ENCODE results near the gene LECT2. TPM values are rescaled to one million over a fixed set of nuclear protein-coding genes. Genes with fewer than 3 reads are reported as not detected.

Gene LECT2
- total RNA-seq: not detected

GRCh38 chr5:135954899-135955298 is at the start of gene LECT2:
Gene LECT2 (minus strand): TSS chr5:135954983. CDS start chr5:135954833, 150 bp downstream.
- no peak for DNase-seq

- DNase-seq: no peak
Measured at GRCh38 chr5:136004436-136004835, 49.7 kb upstream of the LECT2 start.

GRCh38 chr5:136001466-136001981 is 46.7 kb upstream of the LECT2 start:
- DNase-seq: no peak

- no peak for DNase-seq
Measured at GRCh38 chr5:136000932-136001331, 46.1 kb upstream of the LECT2 start.

- no peak for DNase-seq
Measured at GRCh38 chr5:136000147-136000546, 45.4 kb upstream of the LECT2 start.

GRCh38 chr5:135999406-136000139 is 44.8 kb upstream of the LECT2 start:
- DNase-seq: no peak

GRCh38 chr5:135998889-135999288 is 44.1 kb upstream of the LECT2 start:
- no peak for DNase-seq

- no peak for DNase-seq
Measured at GRCh38 chr5:135997673-135998335, 43.0 kb upstream of the LECT2 start.

GRCh38 chr5:135996611-135997010 is 41.8 kb upstream of the LECT2 start:
- DNase-seq: no peak

- no peak for DNase-seq
Measured at GRCh38 chr5:135995976-135996375, 41.2 kb upstream of the LECT2 start.

GRCh38 chr5:135993880-135994636 is 39.3 kb upstream of the LECT2 start:
- no peak for DNase-seq

GRCh38 chr5:135993335-135993879 is 38.6 kb upstream of the LECT2 start:
- no peak for DNase-seq

GRCh38 chr5:135991429-135991828 is 36.6 kb upstream of the LECT2 start:
- DNase-seq: no peak

- DNase-seq: no peak
Measured at GRCh38 chr5:135990528-135991255, 35.9 kb upstream of the LECT2 start.

GRCh38 chr5:135989686-135990085 is 34.9 kb upstream of the LECT2 start:
- DNase-seq: no peak

- no peak for DNase-seq
Measured at GRCh38 chr5:135988546-135988945, 33.8 kb upstream of the LECT2 start.

- no peak for DNase-seq
Measured at GRCh38 chr5:135986891-135987401, 32.2 kb upstream of the LECT2 start.

- no peak for DNase-seq
Measured at GRCh38 chr5:135986401-135986800, 31.6 kb upstream of the LECT2 start.

GRCh38 chr5:135985951-135986350 is 31.2 kb upstream of the LECT2 start:
- no peak for DNase-seq

GRCh38 chr5:135980620-135981019 is 25.8 kb upstream of the LECT2 start:
- DNase-seq: no peak

- DNase-seq: no peak
Measured at GRCh38 chr5:135979510-135979909, 24.7 kb upstream of the LECT2 start.

GRCh38 chr5:135978993-135979392 is 24.2 kb upstream of the LECT2 start:
- DNase-seq: no peak
